Left renal pelvis (tissue), 4 donors: Measurements from ENCODE around the gene SETMAR. TPM values are rescaled to one million over a fixed set of nuclear protein-coding genes. Genes with fewer than 3 reads are reported as not detected.
A peak's percentile ranks its signal among the peaks of the same experiment; 100 is the strongest.
"Not testable (repeated sequence)": the region's sequence is repeated elsewhere in the genome, so short reads cannot be mapped to it uniquely, and the experiment has no call there.

Experiments
- DNase-seq, 4 donors: peaks; one replicate each; pipeline ENCODE4 v3.0.0-alpha.2; 2013; ENCODE audit warnings: low read depth in 4 of 4, low spot score in 3 of 4
- polyA plus RNA-seq, 4 donors: library from polyadenylated mRNA; unstranded; fragments of 120-200 nt; gene quantifications; one replicate each; pipeline ENCODE4 v1.2.1, GENCODE V29; 2013; ENCODE audit not compliant: insufficient read length in 4 of 4

SETMAR gene
- polyA plus RNA-seq, 4 donors: 21.1 to 32.7 (median 32.1) TPM

GRCh38 chr3:4311496-4311895, 8.3 kb downstream of the SETMAR start:
- no peak for DNase-seq

GRCh38 chr3:4313606-4314293, 10.6 kb downstream of the SETMAR start:
- no peak for DNase-seq

DNA sequence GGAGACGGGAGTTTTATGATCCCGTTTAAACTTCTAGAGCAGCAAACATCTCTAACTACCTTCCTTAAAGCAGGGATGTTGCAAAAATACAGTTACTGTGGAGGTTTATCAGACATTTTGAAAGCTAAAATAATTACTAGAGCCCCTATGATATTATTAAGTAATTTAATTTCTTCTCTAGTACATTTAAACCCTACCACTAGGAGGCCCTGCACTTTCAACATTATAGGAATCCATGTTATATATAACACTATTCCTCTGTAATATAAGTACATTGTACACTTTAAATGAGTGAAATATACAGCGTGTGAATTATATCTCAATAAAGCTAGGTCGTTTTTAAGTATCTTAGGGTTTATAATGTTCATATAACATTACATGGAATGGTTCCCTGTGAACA, 11.5 kb downstream of the SETMAR start:
- DNase-seq: no peak

GRCh38 chr3:4320096-4320911, 17.1 kb downstream of the SETMAR start:
- peak in 1 of 4 donors; percentile 12 for DNase-seq

DNA sequence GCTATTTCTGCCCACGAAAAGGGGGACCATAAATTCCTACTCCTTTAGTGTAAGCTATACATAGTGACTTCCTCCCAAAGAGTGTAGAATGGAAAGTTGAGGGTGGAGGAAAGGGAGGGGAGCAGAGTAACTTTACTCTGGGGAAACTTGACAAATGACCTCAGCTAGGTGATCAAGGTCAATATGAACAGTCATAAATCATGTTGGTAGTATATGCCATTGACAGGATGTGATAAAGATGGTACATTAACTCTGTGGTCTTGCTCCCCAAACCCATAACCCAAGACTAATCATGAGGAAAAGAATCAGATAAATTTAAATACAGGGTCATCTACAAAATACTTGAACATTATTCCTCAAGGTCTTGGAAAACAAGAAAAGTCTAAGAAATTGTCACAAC, 18.6 kb downstream of the SETMAR start:
- DNase-seq: no peak

- no peak for DNase-seq
These were observed 19.5 kb downstream of the SETMAR start for GRCh38 chr3:4322635-4323034.

GRCh38 chr3:4323246-4324027, 20.3 kb downstream of the SETMAR start:
- DNase-seq: no peak

DNA sequence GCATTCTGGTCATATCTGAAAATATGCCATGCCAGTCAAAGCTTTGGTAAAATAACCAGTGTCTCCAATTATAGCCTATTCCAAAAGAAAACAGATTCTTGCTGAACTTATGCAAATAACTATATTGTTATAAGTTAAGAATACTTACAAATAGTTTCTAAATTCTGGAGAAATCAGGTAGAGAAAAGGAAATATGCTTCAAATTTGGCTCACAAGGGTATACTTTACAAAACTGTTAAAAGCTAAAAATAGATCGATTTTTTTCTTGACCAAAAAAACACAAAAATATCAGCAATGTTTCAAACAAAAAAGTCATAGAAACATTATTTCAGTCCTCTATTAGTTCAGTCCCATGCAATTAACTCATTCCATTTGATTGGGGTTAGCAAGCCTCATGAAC, 23.7 kb downstream of the SETMAR start:
- no peak for DNase-seq

GRCh38 chr3:4329806-4330205, 26.6 kb downstream of the SETMAR start:
- not testable (repeated sequence) for DNase-seq

DNA sequence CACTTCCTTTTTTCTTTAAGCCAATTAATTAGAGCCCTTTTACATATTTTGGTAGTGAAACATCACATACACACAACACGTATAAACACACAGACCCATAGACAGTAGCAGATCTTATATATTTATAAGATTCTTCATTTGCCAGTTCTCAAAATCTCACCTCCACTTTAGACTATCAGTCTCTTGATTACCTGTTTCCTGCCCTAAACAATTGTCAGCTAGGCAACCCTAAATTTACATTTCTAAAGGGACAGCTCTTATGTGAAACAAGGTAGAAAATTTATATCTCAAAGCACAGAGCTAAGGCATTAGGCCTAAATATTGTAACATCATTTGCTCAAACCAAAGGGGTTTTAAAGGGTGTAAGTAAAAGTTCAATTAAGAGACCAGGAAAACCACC, 28.9 kb downstream of the SETMAR start:
- no peak for DNase-seq

DNA sequence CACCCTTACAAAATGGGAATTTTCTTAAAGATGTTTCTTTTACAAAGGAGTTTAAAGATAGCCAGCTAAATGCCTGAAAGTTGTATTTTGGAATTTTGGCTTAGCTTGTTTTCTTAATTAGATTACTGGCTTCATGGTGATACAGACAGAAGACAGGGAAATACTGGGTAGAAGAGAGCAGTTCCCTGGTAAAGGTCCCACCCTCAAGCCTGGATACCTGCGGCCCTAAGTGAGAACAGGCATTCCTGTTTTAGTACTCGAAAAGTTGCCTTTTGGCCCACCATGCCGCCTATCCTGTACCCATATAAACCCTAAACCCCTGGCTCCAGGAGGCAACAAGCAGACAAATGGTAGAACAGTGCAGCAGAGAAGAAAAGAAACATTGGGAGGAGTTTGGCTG, 29.4 kb downstream of the SETMAR start:
- DNase-seq: no peak

DNA sequence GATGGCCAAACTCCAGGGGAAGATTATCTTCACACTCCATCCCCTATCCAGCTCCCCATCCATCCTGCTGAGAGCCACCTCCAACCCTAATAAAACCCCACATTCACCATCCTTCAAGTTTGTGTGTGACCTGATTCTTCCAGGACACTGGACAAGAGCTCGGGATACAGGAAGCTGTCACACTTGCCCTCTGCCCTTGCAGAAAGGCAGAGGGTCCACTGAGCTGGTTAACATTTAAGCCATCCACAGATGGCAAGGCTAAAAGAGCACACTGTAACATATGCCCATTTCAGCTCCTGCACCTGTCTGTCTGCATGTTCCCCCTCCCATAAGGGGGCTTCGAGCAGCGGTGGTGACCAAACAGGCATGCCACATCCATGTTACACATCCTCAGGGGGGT, 29.8 kb downstream of the SETMAR start:
- DNase-seq: no peak

DNA sequence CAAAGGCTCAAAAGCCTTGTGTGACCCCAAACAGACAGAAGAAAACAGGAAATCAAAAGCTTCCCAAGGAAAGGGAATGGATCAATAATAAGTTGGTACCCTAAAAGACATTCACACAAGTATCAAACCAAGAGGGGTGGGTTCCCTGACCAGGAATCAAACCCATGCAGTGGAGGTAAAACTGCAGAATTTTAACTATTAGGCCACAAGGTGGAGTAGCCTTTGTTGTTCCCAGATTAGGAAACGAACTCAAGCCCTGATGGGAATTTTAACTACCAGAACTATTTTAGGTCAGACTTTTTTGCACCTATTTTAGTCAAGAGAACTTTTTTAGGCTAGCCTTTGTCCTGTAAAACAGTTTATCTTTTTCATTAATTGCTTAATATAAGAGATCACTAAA, 31.4 kb downstream of the SETMAR start:
- no peak for DNase-seq

DNA sequence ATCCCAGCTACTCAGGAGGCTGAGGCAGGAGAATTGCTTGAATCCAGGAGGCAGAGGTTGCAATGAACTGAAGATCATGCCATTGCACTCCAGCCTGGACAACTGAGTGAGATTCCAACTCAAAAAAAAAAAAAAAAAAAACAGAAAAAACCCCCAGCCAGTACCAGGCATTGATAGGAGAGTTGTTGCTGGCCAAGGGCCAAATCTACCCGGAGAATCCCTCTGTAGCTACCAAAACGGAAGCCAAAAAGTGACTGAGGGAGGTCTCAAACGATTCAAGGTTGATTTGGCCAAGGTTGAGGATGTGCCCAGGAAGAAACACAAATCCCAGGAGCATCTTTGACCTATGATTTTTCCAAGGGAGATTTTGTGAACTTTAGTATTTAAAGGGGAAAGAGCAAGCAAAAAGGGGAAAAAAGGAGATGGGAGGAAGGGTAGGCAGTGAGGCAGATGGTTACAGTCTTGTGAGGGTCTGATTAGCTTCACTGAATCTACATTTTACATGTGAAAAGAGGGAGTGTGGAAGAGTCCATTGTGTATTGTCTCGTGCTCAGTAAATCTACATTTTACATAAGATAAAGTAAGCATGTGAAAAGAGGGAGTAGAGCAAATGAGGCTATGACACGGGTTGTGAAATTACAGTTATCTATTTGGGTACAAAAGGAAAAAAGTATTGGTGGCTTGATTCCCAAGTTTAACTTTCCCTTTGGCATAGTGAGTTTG, 32.8 kb downstream of the SETMAR start:
- no peak for DNase-seq

- DNase-seq: no peak
These were observed 33.8 kb downstream of the SETMAR start for GRCh38 chr3:4336850-4337546.

- no peak for DNase-seq
These were observed 35.6 kb downstream of the SETMAR start for GRCh38 chr3:4338751-4339150.

DNA sequence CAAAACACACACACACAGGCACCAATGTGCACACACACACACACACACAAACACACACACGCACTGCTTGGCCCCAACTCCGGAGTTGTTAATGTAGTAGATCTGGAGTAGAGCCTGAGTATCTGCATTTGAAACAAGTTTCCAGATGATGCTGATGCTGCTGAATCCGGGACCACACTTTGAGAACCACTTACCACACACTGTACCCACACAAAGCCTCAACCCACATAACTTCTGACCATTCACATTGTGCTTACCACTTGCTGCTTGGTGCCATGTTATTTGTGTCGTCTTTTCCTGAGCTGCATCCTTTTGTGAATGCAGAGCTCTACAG, 36.9 kb downstream of the SETMAR start:
- DNase-seq: no peak

DNA sequence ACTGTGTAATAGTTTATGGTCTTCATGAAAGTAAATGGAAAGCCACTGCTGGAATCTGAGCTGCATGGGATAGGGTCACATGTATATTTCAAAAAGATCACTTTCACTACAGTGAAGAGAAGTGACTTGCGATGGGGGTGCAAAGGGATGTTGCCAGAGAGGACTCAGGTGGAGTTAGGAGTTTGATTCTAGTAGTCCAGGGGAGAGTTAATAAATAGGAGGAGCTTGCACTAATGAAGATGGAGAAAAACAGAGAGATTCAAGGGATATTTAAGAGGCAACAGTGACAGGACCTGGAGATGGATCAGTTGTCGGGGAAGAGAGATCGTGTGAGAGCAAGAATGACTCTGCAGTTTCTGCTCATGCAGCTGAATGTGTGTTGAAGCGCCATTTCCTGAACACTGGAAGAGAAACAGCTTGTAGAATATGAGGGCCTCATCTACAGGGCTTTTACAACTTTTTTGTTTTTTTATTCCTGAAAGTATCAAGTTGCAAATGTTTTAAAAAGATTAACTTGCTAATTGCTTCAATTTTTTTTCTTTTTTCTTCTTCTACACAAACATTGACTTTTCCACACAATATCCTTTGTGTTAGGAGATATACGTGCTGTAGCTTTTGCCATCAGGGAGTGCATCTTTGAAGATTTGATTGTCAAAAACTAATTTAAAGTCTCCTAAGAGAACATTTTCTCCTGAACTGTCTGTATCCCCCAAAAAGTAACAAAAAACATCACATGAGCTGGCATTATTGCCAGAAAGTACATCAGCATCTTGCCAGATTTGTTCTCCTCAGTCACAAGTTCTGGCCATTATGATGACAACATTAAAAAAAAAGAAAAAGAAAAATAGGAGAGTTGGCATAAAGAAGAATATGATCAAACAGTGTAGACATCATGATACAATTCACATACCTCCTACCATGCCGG, 37.5 kb downstream of the SETMAR start:
- DNase-seq: peak in 2 of 4 donors; percentile 31 to 45

DNA sequence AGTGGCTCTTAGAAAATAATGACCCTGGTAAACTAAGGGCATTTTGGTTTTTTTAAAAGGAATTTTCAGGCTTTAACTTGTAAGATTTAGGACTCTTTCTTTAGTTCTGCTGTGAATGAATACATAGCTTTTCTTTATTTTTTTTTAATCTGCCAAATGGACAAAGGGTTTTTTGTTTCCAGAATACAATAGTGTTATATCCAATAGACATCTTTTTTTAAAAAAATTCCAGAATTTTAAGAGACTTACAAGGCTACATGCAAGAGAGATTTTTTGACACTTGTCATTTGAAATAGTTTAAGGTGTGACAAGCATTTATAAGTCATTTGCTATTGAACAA, 38.1 kb downstream of the SETMAR start:
- DNase-seq: no peak
